GM12878 (cell line): ENCODE results near the gene RCC2. TPM values are rescaled to one million over a fixed set of nuclear protein-coding genes. Genes with fewer than 3 reads are reported as not detected.

Source experiments
- ATAC-seq: fragments of 200-7000 bp; cut with Tn5 transposase; 3 replicates; pipeline ENCODE4 v1.9.1; 2020; ENCODE audit warnings: mild to moderate bottlenecking, moderate library complexity
- BruUV-seq: library from RNA; stranded (reverse); fragments of 400-500 nt; replicated peaks from 2 replicates; lab custom pipeline; 2021; lab: Mats Ljungman, UMichigan
- CTCF ChIA-PET: fragments of 300-600 bp; sonication (Branson Sonifier 250); formaldehyde crosslinking; extraction: SDS; loops from one replicate; lab custom pipeline; 2021; ENCODE audit warnings: inconsistent platforms; lab: Yijun Ruan, JAX
- POLR2A ChIA-PET: fragments of 350-600 bp; formaldehyde crosslinking; extraction: SDS; loops from one replicate; lab custom pipeline; 2021; ENCODE audit warnings: inconsistent platforms; lab: Charles Lee
- RAD21 ChIA-PET: fragments of 300-600 bp; sonication (Branson Sonifier 250); formaldehyde crosslinking; loops from one replicate; lab custom pipeline; 2023; ENCODE audit warnings: antibody characterized with exemption; ENCODE audit not compliant: unreplicated experiment; lab: Charles Lee
- SMC1A ChIA-PET: fragments of 300-600 bp; sonication (Branson Sonifier 250); formaldehyde crosslinking; loops from one replicate; lab custom pipeline; 2023; ENCODE audit not compliant: unreplicated experiment, uncharacterized antibody; lab: Charles Lee
- DNase-seq: peaks from one replicate; pipeline ENCODE4 v3.0.0-alpha.2; 2011; ENCODE audit warnings: low read depth, low spot score
- FAIRE-seq: peaks from 3 replicates; lab custom pipeline; 2011; peaks lifted over from hg19 to GRCh38; lab: Jason Lieb, UNC
- H2AFZ ChIP-seq: 2 replicates; pipeline ENCODE4 v1.6.0; 2011; ENCODE audit warnings: low read depth, low read length, control low read depth; ENCODE audit not compliant: control insufficient read depth
- H3K27ac ChIP-seq: 2 replicates; pipeline ENCODE4 v1.5.1; 2011; ENCODE audit warnings: control low read depth; ENCODE audit not compliant: control insufficient read depth, insufficient read depth
- H3K27me3 ChIP-seq, 2 experiments: replicated peaks in 1 of 2; 2 replicates each; pipeline versions ENCODE4 v1.6.0 to v1.6.1; 2011; ENCODE audit warnings: low read length in 1 of 2; ENCODE audit not compliant: control insufficient read depth in 2 of 2, insufficient read depth in 2 of 2
- H3K36me3 ChIP-seq, 2 experiments: 2 replicates each; pipeline ENCODE4 v1.5.1; 2011; ENCODE audit warnings: low read length in 1 of 2; ENCODE audit not compliant: control insufficient read depth in 2 of 2, insufficient read depth in 2 of 2
- H3K4me1 ChIP-seq: 2 replicates; pipeline ENCODE4 v1.6.1; 2011; ENCODE audit warnings: mild to moderate bottlenecking, low read length, moderate library complexity, mixed read lengths; ENCODE audit not compliant: control insufficient read depth, insufficient read depth
- H3K4me2 ChIP-seq: 2 replicates; pipeline ENCODE4 v1.6.0; 2011; ENCODE audit warnings: control low read depth; ENCODE audit not compliant: control insufficient read depth, insufficient read depth
- H3K4me3 ChIP-seq: fragments of 200-600 bp; sonication (generic); 2 replicates; pipeline ENCODE4 v1.5.1; 2016
- H3K79me2 ChIP-seq: 2 replicates; pipeline ENCODE4 v1.6.0; 2011; ENCODE audit warnings: low read length; ENCODE audit not compliant: control insufficient read depth, insufficient read depth
- H3K9ac ChIP-seq: 2 replicates; pipeline ENCODE4 v1.8.0; 2011; ENCODE audit warnings: low read length, control low read depth, mixed read lengths; ENCODE audit not compliant: control insufficient read depth, insufficient read depth
- H3K9me3 ChIP-seq: replicated peaks from 3 replicates; pipeline ENCODE4 v1.5.1; 2011; ENCODE audit warnings: mild to moderate bottlenecking, low read length; ENCODE audit not compliant: control insufficient read depth, insufficient read depth
- H4K20me1 ChIP-seq: 2 replicates; pipeline ENCODE4 v1.6.0; 2011; ENCODE audit not compliant: control insufficient read depth, insufficient read depth
- ASH2L ChIP-seq: fragments of 300-600, 200-600 bp; sonication (generic); IDR thresholded peaks from 2 replicates; pipeline ENCODE4 v1.6.1; 2017; ENCODE audit warnings: low read depth, mild to moderate bottlenecking, borderline replicate concordance
- BRCA1 ChIP-seq: IDR thresholded peaks from 2 replicates; pipeline ENCODE4 v1.6.1; 2011; ENCODE audit warnings: low read depth, low read length, improper control_type of control experiment
- CBFB ChIP-seq: IDR thresholded peaks from 2 replicates; pipeline ENCODE4 v1.6.1; 2016; ENCODE audit warnings: antibody characterized with exemption, low read depth
- IKZF2 ChIP-seq, 2 experiments: fragments of 450-650 bp; IDR thresholded peaks; 2 replicates each; pipeline ENCODE4 v1.6.1; 2017; ENCODE audit warnings: mild to moderate bottlenecking in 2 of 2, moderate library complexity in 2 of 2
- MXI1 ChIP-seq: fragments of 150-350 bp; IDR thresholded peaks from 2 replicates; pipeline ENCODE4 v1.6.1; 2011; ENCODE audit warnings: low read depth, mild to moderate bottlenecking, inconsistent platforms, low read length, improper control_type of control experiment
- NBN ChIP-seq: fragments of 450-650 bp; IDR thresholded peaks from 2 replicates; pipeline ENCODE4 v1.6.1; 2016
- RFX5 ChIP-seq: IDR thresholded peaks from 2 replicates; pipeline ENCODE4 v1.6.1; 2011; ENCODE audit warnings: low read depth, low read length, improper control_type of control experiment
- SIN3A ChIP-seq: IDR thresholded peaks from 2 replicates; pipeline ENCODE4 v1.6.1; 2012; ENCODE audit warnings: low read depth, low read length, improper control_type of control experiment
- TAF1 ChIP-seq: IDR thresholded peaks from 2 replicates; pipeline ENCODE4 v1.6.1; 2011; ENCODE audit warnings: mild to moderate bottlenecking, low read depth, low read length, borderline replicate concordance
- TCF12 ChIP-seq: IDR thresholded peaks from 2 replicates; pipeline ENCODE4 v1.6.1; 2011; ENCODE audit warnings: low read depth, mild to moderate bottlenecking, low read length
- ZNF207 ChIP-seq: fragments of 450-650 bp; IDR thresholded peaks from 2 replicates; pipeline ENCODE4 v1.6.1; 2014; ENCODE audit warnings: antibody characterized with exemption, mild to moderate bottlenecking, borderline replicate concordance
- in situ Hi-C: fragments of 300-500 bp; cut with MboI; formaldehyde crosslinking; loops from 9 replicates; pipeline ENCODE4 v1.14.3; 2018; ENCODE audit warnings: mixed read lengths
- intact Hi-C: fragments of 100-400 bp; cut with micrococcal nuclease; formaldehyde crosslinking; loops from one replicate; pipeline ENCODE4 v1.14.2; 2022; ENCODE audit not compliant: unreplicated experiment
- polyA plus RNA-seq, 11 experiments: library from polyadenylated mRNA; depleted of rRNA in 4 of 11; unstranded in 6 of 11; stranded (reverse) in 5 of 11; fragments of >200 nt; fragmentation: Nextera tagmentation in 4 of 11; fragmentation: Illumina TruSeq in 1 of 11; extraction: Ambion mirVana in 4 of 11; extraction: Trizol in 1 of 11; gene quantifications; 1 replicate in 1 of 11; 2 replicates in 10 of 11; pipeline versions ENCODE4 v1.2.1 to v1.2.3, GENCODE V29; 2011 to 2016; ENCODE audit warnings: inconsistent platforms in 2 of 11, missing spikeins in 2 of 11, low read depth in 1 of 11
- total RNA-seq, 4 experiments: library from RNA; depleted of rRNA in 3 of 4; stranded (reverse); fragments of >200 nt in 3 of 4; fragmentation: Illumina TruSeq in 1 of 4; extraction: Trizol in 1 of 4; gene quantifications; 2 replicates each; pipeline versions ENCODE4 v1.2.1 to v1.2.3, GENCODE V29; 2013 to 2021
- TF ChIP-seq, protein P1 (sequence below): IDR thresholded peaks from 2 replicates; pipeline ENCODE4 v1.6.1; 2012; ENCODE audit warnings: improper control_type of control experiment, low read depth, low read length; ENCODE audit not compliant: insufficient replicate concordance

RCC2 gene
- total and polyA plus RNA-seq, 10 of the 15 experiments (the other 5 are each of a cell fraction or from before 2014, with no cell fraction given), result 10.7 to 176 (median 85.5) TPM

DNA sequence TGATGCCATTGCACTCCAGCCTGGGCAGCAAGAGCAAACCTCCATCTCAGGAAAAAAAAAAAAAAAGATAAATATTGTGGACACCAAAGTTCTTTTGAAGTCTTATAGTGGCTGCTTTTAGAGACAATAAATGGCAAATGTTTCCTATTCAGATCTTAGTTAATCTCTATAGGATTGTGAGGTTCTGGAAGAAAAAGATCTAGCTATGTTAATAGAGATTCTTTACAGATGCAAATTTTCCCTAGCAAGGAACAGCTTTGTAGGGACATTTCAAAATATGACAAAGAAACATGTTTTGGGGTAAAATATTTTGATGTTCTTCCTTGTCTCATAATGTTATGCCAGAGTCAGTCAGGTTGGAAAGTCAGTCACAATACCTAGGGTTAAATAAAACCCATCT, 24.5 kb upstream of the RCC2 start:
- FAIRE-seq (no peak), DNase-seq (no peak), ATAC-seq (no peak)
- no peaks in the 10 kb centered on the region for H3K36me3 ChIP-seq
- no peaks in the 10 kb centered on the region for H3K9me3 ChIP-seq
- H3K4me2 ChIP-seq, result no peak overlapping the region
- H3K4me1 ChIP-seq, result no peaks in the 10 kb centered on the region
- ChIA-PET CTCF (no interaction called here), POLR2A (no interaction called here), SMC1A (interaction anchor here (0.6 kb wide), 1 partner anchor 146 kb away, joined by 3 read pairs; no protein-coding TSS in a partner anchor), RAD21 (no interaction called here)
- H3K79me2 ChIP-seq, result no peaks in the 10 kb centered on the region
- no TSS peak for BruUV-seq
- no peaks in the 10 kb centered on the region for H3K27me3 ChIP-seq
- H2AFZ ChIP-seq, result no peak overlapping the region
- no peak overlapping the region for H3K4me3 ChIP-seq
- H3K27ac ChIP-seq, result no peak overlapping the region
- H4K20me1 ChIP-seq, result no peaks in the 10 kb centered on the region
- in situ Hi-C loops (no loop called here), intact Hi-C loops (no loop called here)
- TF ChIP-seq MXI1 (no peak), NBN (no peak), ASH2L (no peak), RFX5 (no peak), TCF12 (no peak), BRCA1 (no peak), ZNF207 (no peak), CBFB (no peak), TAF1 (no peak), SIN3A (no peak), IKZF2 (IDR thresholded peaks at IDR 0.05) (no peak)
- TF ChIP-seq, protein P1, sequence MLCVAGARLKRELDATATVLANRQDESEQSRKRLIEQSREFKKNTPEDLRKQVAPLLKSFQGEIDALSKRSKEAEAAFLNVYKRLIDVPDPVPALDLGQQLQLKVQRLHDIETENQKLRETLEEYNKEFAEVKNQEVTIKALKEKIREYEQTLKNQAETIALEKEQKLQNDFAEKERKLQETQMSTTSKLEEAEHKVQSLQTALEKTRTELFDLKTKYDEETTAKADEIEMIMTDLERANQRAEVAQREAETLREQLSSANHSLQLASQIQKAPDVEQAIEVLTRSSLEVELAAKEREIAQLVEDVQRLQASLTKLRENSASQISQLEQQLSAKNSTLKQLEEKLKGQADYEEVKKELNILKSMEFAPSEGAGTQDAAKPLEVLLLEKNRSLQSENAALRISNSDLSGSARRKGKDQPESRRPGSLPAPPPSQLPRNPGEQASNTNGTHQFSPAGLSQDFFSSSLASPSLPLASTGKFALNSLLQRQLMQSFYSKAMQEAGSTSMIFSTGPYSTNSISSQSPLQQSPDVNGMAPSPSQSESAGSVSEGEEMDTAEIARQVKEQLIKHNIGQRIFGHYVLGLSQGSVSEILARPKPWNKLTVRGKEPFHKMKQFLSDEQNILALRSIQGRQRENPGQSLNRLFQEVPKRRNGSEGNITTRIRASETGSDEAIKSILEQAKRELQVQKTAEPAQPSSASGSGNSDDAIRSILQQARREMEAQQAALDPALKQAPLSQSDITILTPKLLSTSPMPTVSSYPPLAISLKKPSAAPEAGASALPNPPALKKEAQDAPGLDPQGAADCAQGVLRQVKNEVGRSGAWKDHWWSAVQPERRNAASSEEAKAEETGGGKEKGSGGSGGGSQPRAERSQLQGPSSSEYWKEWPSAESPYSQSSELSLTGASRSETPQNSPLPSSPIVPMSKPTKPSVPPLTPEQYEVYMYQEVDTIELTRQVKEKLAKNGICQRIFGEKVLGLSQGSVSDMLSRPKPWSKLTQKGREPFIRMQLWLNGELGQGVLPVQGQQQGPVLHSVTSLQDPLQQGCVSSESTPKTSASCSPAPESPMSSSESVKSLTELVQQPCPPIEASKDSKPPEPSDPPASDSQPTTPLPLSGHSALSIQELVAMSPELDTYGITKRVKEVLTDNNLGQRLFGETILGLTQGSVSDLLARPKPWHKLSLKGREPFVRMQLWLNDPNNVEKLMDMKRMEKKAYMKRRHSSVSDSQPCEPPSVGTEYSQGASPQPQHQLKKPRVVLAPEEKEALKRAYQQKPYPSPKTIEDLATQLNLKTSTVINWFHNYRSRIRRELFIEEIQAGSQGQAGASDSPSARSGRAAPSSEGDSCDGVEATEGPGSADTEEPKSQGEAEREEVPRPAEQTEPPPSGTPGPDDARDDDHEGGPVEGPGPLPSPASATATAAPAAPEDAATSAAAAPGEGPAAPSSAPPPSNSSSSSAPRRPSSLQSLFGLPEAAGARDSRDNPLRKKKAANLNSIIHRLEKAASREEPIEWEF, result no peak
- no peak overlapping the region for H3K9ac ChIP-seq
